Subcutaneous adipose tissue (tissue), 4 donors: ENCODE results near the gene SLC7A14. TPM values are rescaled to one million over a fixed set of nuclear protein-coding genes. Genes with fewer than 3 reads are reported as not detected.

Experiments
- CTCF ChIP-seq: fragments of 450-650 bp; IDR thresholded peaks from one replicate; pipeline ENCODE4 v1.5.1; 2016; ENCODE audit warnings: low read depth, mild to moderate bottlenecking, control low read depth, antibody characterized with exemption, moderate library complexity
- total RNA-seq, 4 donors: library from RNA; depleted of rRNA; stranded (reverse); fragments of >200 nt; gene quantifications; one replicate each; pipeline ENCODE4 v1.1.0, GENCODE V29; 2016

Gene SLC7A14
- total RNA-seq, 4 donors from 2014 or later = not detected

GRCh38 chr3:170429050-170429449, 156.8 kb downstream of the SLC7A14 start:
- no peak for TF ChIP-seq CTCF

- no peak for TF ChIP-seq CTCF
These were observed 157.8 kb downstream of the SLC7A14 start for GRCh38 chr3:170428095-170428494.

GRCh38 chr3:170426240-170426797, 159.6 kb downstream of the SLC7A14 start:
- TF ChIP-seq CTCF = no peak

GRCh38 chr3:170425491-170426239, 160.2 kb downstream of the SLC7A14 start:
- no peak for TF ChIP-seq CTCF

GRCh38 chr3:170424879-170425278, 161.0 kb downstream of the SLC7A14 start:
- TF ChIP-seq CTCF = no peak

- TF ChIP-seq CTCF = no peak
These were observed 162.8 kb downstream of the SLC7A14 start for GRCh38 chr3:170423001-170423615.

GRCh38 chr3:170421758-170422157, 164.1 kb downstream of the SLC7A14 start:
- no peak for TF ChIP-seq CTCF
